ENCODE measurements around the gene PLXNA2.
A peak's percentile ranks its signal among the peaks of the same experiment; 100 is the strongest.

PLXNA2 gene

GRCh38 chr1:208111646-208112190, 132.5 kb downstream of the PLXNA2 start:
- no peak for DNase-seq

GRCh38 chr1:208110296-208110695, 133.9 kb downstream of the PLXNA2 start:
- DNase-seq: no peak

- DNase-seq: no peak
Measured at GRCh38 chr1:208108646-208109330, 135.4 kb downstream of the PLXNA2 start.

GRCh38 chr1:208108213-208108608, 136.0 kb downstream of the PLXNA2 start:
- no peak for DNase-seq

GRCh38 chr1:208107425-208108212, 136.6 kb downstream of the PLXNA2 start:
- no peak for DNase-seq

GRCh38 chr1:208106218-208106617, 138.0 kb downstream of the PLXNA2 start:
- no peak for DNase-seq

GRCh38 chr1:208105756-208106155, 138.4 kb downstream of the PLXNA2 start:
- DNase-seq: no peak

- DNase-seq: no peak
Measured at GRCh38 chr1:208103597-208104513, 140.3 kb downstream of the PLXNA2 start.

GRCh38 chr1:208101661-208102431, 142.3 kb downstream of the PLXNA2 start:
- DNase-seq: no peak

GRCh38 chr1:208100906-208101305, 143.3 kb downstream of the PLXNA2 start:
- no peak for DNase-seq

GRCh38 chr1:208100106-208100505, 144.1 kb downstream of the PLXNA2 start:
- DNase-seq: no peak

- DNase-seq: no peak
Measured at GRCh38 chr1:208098773-208099172, 145.4 kb downstream of the PLXNA2 start.

GRCh38 chr1:208093754-208094719, 150.1 kb downstream of the PLXNA2 start:
- DNase-seq: peak; percentile 17 to 62

- no peak for DNase-seq
Measured at GRCh38 chr1:208093046-208093445, 151.1 kb downstream of the PLXNA2 start.

GRCh38 chr1:208090388-208091301, 153.5 kb downstream of the PLXNA2 start:
- no peak for DNase-seq

- DNase-seq: no peak
Measured at GRCh38 chr1:208089761-208090370, 154.3 kb downstream of the PLXNA2 start.

- no peak for DNase-seq
Measured at GRCh38 chr1:208089149-208089548, 155.0 kb downstream of the PLXNA2 start.

- DNase-seq: no peak
Measured at GRCh38 chr1:208088319-208088718, 155.9 kb downstream of the PLXNA2 start.

Measured in bone marrow (tissue), 2 donors.